Spleen (tissue), 7 donors: Measurements from ENCODE around the gene SNPH.

Experiments
- POLR2A ChIP-seq, 3 donors: fragments of 450-650 bp; IDR thresholded peaks; one replicate each; pipeline ENCODE4 v1.5.1; 2017; ENCODE audit warnings: antibody characterized with exemption in 3 of 3, mild to moderate bottlenecking in 1 of 3
- TF ChIP-seq, protein P1 (sequence below), 11 experiments: fragments of 200-600 bp in 7 of 11; fragments of 450-650 bp in 4 of 11; sonication (generic) in 4 of 11; IDR thresholded peaks in 8 of 11; conservative IDR thresholded peaks in 3 of 11; 1 replicate in 7 of 11; 2 replicates in 4 of 11; pipeline versions ENCODE4 v1.4.0 to v1.8.0; 2016 to 2021; ENCODE audit warnings: antibody characterized with exemption in 11 of 11, inconsistent platforms in 4 of 11, mild to moderate bottlenecking in 1 of 11
- donor health status: DM: no; HTN: no; CAD: no; lungs with moderate emphysema.
- donor health status: DM: no; HTN: no; CAD: no.
- donor health status: DM: no; HTN: no; CAD: no.

DNA sequence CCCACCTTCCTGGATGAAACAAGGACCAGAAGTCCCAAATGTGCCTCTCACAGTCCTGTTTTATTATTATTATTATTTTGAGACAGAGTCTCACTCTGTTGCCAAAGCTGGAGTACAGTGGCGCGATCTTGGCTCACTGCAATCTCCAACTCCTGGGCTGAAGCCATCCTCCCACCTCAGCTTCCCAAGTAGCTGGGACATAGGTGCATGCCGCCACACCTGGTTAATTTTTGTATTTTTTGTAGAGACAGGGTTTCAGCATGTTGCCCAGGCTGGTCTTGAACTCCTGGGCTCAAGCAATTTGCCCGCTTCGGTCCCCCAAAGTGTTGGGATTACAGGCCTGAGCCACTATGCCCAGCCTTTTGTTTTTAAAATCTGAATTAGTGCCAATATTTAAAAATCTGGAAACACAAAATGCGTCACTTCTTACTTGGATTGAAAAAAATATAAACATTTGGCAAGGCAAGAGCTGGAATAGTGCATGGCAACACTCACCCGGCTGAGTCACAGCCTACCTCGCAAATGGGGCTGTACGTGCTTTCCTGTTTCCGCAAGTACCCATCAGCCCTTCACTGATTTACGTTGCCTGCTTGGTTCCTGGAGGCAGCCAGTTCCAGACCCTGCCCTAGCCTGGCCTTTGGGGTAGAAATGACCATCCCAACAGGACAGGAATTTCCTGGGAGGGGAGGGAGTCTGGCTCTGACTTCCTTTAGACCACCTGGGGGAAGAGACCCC, 56.6 kb downstream of the SNPH start:
- TF ChIP-seq, protein P1, sequence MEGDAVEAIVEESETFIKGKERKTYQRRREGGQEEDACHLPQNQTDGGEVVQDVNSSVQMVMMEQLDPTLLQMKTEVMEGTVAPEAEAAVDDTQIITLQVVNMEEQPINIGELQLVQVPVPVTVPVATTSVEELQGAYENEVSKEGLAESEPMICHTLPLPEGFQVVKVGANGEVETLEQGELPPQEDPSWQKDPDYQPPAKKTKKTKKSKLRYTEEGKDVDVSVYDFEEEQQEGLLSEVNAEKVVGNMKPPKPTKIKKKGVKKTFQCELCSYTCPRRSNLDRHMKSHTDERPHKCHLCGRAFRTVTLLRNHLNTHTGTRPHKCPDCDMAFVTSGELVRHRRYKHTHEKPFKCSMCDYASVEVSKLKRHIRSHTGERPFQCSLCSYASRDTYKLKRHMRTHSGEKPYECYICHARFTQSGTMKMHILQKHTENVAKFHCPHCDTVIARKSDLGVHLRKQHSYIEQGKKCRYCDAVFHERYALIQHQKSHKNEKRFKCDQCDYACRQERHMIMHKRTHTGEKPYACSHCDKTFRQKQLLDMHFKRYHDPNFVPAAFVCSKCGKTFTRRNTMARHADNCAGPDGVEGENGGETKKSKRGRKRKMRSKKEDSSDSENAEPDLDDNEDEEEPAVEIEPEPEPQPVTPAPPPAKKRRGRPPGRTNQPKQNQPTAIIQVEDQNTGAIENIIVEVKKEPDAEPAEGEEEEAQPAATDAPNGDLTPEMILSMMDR (IDR thresholded peaks at IDR 0.05 in 8 of 11, conservative IDR thresholded peaks at IDR 0.05 in 3 of 11), result no peak
- no peak for TF ChIP-seq POLR2A (IDR thresholded peaks at IDR 0.05)
